SK-N-SH (cell line): ENCODE data around the gene ZBTB7A.

Experiments
- EP300 ChIP-seq, 2 experiments: IDR thresholded peaks; 2 replicates each; pipeline versions ENCODE4 v1.4.0 to v1.6.1; 2012; ENCODE audit warnings: borderline replicate concordance in 1 of 2, low read depth in 1 of 2, low read length in 1 of 2
- EZH2phosphoT487 ChIP-seq: fragments of 200-600 bp; sonication (generic); IDR thresholded peaks from 2 replicates; pipeline ENCODE4 v1.6.1; 2017; ENCODE audit warnings: low read depth, mixed run types, mild to moderate bottlenecking, antibody characterized with exemption, moderate library complexity, borderline replicate concordance
- FOXJ3 ChIP-seq: sonication (generic); formaldehyde crosslinking; IDR thresholded peaks from 2 replicates; pipeline ENCODE4 v1.5.1; 2020; ENCODE audit warnings: mild to moderate bottlenecking, missing genetic modification reagents
- NFIC ChIP-seq: IDR thresholded peaks from 2 replicates; pipeline ENCODE4 v1.4.0; 2012; ENCODE audit warnings: borderline replicate concordance
- POLR2AphosphoS5 ChIP-seq: IDR thresholded peaks from 2 replicates; pipeline ENCODE4 v1.6.1; 2012; ENCODE audit warnings: low read depth, low read length
- RAD21 ChIP-seq: IDR thresholded peaks from 2 replicates; pipeline ENCODE4 v1.6.1; 2012; ENCODE audit warnings: mild to moderate bottlenecking, low read length
- YY1 ChIP-seq: IDR thresholded peaks from 2 replicates; pipeline ENCODE4 v1.4.0; 2012; ENCODE audit warnings: low read depth, mild to moderate bottlenecking
- TF ChIP-seq, protein P1 (sequence below): fragments of 200-600 bp; sonication (generic); IDR thresholded peaks from 2 replicates; pipeline ENCODE4 v1.6.1; 2017; ENCODE audit warnings: antibody characterized with exemption, mild to moderate bottlenecking, moderate library complexity
- TF ChIP-seq, protein P2 (sequence below): IDR thresholded peaks from 2 replicates; pipeline ENCODE4 v1.4.0; 2012; ENCODE audit warnings: low read depth
- TF ChIP-seq, protein P3 (sequence below): IDR thresholded peaks from 2 replicates; pipeline ENCODE4 v1.6.1; 2012; ENCODE audit warnings: mild to moderate bottlenecking, low read depth, low read length, moderate library complexity

DNA sequence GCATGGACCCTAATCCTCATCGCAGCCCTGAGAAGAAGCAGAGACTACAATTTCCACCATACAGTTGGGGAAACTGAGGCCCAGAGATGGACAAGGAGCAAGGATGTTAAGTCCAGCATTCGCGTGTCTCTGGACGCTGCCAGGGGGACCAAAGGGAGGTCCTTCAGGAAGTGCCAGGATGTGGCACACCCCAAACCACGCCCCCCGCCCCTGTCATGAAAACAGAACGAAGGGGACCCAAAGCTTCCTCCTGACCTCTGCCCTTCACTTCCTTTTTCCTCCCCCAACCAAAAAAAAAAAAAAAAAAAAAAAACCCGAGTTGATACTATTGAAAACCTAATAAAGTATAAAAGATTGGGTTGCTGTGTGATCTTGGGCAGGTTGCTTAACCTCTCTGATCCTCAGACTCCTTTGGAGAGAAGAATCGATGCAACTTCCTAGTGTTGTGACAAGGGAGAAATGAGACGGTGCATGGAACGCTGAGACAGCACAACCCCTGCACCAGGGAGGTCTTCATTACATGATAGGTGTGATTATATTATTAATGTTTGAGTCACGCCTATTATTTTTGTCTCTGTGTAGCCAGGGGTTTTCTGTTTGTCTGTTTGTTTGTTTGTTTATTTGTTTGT is 2.7 kb upstream of the ZBTB7A start:
- TF ChIP-seq NFIC (no peak), POLR2AphosphoS5 (no peak), EP300 (IDR thresholded peaks at IDR 0.05; ENCODE audit: borderline replicate concordance in 1 of 2, low read depth in 1 of 2, low read length in 1 of 2) (no peak), YY1 (no peak), EZH2phosphoT487 (no peak), FOXJ3 (CRISPR knock-in tag) (no peak), RAD21 (no peak)
- TF ChIP-seq, protein P1, sequence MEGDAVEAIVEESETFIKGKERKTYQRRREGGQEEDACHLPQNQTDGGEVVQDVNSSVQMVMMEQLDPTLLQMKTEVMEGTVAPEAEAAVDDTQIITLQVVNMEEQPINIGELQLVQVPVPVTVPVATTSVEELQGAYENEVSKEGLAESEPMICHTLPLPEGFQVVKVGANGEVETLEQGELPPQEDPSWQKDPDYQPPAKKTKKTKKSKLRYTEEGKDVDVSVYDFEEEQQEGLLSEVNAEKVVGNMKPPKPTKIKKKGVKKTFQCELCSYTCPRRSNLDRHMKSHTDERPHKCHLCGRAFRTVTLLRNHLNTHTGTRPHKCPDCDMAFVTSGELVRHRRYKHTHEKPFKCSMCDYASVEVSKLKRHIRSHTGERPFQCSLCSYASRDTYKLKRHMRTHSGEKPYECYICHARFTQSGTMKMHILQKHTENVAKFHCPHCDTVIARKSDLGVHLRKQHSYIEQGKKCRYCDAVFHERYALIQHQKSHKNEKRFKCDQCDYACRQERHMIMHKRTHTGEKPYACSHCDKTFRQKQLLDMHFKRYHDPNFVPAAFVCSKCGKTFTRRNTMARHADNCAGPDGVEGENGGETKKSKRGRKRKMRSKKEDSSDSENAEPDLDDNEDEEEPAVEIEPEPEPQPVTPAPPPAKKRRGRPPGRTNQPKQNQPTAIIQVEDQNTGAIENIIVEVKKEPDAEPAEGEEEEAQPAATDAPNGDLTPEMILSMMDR = no peak
- TF ChIP-seq, protein P2, sequence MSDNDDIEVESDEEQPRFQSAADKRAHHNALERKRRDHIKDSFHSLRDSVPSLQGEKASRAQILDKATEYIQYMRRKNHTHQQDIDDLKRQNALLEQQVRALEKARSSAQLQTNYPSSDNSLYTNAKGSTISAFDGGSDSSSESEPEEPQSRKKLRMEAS = no peak
- TF ChIP-seq, protein P3, sequence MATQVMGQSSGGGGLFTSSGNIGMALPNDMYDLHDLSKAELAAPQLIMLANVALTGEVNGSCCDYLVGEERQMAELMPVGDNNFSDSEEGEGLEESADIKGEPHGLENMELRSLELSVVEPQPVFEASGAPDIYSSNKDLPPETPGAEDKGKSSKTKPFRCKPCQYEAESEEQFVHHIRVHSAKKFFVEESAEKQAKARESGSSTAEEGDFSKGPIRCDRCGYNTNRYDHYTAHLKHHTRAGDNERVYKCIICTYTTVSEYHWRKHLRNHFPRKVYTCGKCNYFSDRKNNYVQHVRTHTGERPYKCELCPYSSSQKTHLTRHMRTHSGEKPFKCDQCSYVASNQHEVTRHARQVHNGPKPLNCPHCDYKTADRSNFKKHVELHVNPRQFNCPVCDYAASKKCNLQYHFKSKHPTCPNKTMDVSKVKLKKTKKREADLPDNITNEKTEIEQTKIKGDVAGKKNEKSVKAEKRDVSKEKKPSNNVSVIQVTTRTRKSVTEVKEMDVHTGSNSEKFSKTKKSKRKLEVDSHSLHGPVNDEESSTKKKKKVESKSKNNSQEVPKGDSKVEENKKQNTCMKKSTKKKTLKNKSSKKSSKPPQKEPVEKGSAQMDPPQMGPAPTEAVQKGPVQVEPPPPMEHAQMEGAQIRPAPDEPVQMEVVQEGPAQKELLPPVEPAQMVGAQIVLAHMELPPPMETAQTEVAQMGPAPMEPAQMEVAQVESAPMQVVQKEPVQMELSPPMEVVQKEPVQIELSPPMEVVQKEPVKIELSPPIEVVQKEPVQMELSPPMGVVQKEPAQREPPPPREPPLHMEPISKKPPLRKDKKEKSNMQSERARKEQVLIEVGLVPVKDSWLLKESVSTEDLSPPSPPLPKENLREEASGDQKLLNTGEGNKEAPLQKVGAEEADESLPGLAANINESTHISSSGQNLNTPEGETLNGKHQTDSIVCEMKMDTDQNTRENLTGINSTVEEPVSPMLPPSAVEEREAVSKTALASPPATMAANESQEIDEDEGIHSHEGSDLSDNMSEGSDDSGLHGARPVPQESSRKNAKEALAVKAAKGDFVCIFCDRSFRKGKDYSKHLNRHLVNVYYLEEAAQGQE = no peak
